Activated CD4-positive, alpha-beta T cell treated with anti-CD3 and anti-CD28 coated beads, Interleukin-2, amount 10 ng/mL, durations not matched to agents 7 days and 5 days (primary cell): ENCODE measurements around the gene ABR. TPM values are rescaled to one million over a fixed set of nuclear protein-coding genes. Genes with fewer than 3 reads are reported as not detected.

Experiments
- CTCF ChIA-PET: fragments of 350-600 bp; sonication (Branson Sonifier 250); formaldehyde crosslinking; loops from one replicate; lab custom pipeline; 2021; ENCODE audit warnings: antibody characterized with exemption; lab: Charles Lee
- POLR2A ChIA-PET: fragments of 350-600 bp; sonication (Branson Sonifier 250); formaldehyde crosslinking; loops from one replicate; lab custom pipeline; 2021; ENCODE audit warnings: antibody characterized with exemption; lab: Charles Lee
- DNase-seq: peaks from one replicate; pipeline ENCODE4 v3.0.0-alpha.2; 2020
- H3K27ac Mint-ChIP-seq: one replicate; pipeline ENCODE4 v1.8.0; 2021; ENCODE audit warnings: mild to moderate bottlenecking, moderate library complexity, mixed read lengths
- H3K27me3 Mint-ChIP-seq: one replicate; pipeline ENCODE4 v1.8.0; 2021; ENCODE audit warnings: mixed read lengths
- H3K36me3 Mint-ChIP-seq: one replicate; pipeline ENCODE4 v1.8.0; 2021; ENCODE audit warnings: low read depth, mixed read lengths
- H3K4me1 Mint-ChIP-seq: one replicate; pipeline ENCODE4 v1.8.0; 2021; ENCODE audit warnings: mixed read lengths
- H3K4me3 Mint-ChIP-seq: one replicate; pipeline ENCODE4 v1.8.0; 2021; ENCODE audit warnings: mild to moderate bottlenecking, moderate library complexity, mixed read lengths
- H3K9me3 Mint-ChIP-seq: one replicate; pipeline ENCODE4 v1.8.0; 2021; ENCODE audit warnings: mixed read lengths
- total RNA-seq, 2 experiments: library from RNA; stranded (reverse); gene quantifications; one replicate each; pipeline ENCODE4 v1.2.3, GENCODE V29; 2021

The ABR gene
- total RNA-seq, 2 experiments from 2014 or later: 145 to 163 TPM

GRCh38 chr17:1022278-1023024, 157.3 kb downstream of the ABR start:
- H3K27me3 Mint-ChIP-seq: no peaks in the 10 kb centered on the region
- ChIA-PET POLR2A (no interaction called here), CTCF (no interaction called here)
- H3K4me1 Mint-ChIP-seq: no peaks in the 10 kb centered on the region
- H3K36me3 Mint-ChIP-seq: peaks cover 5% of the 10 kb centered on the region
- H3K27ac Mint-ChIP-seq: no peak overlapping the region
- no peak for DNase-seq
- H3K4me3 Mint-ChIP-seq: no peak overlapping the region
- H3K9me3 Mint-ChIP-seq: no peaks in the 10 kb centered on the region

- no peaks in the 10 kb centered on the region for H3K27me3 Mint-ChIP-seq
- peaks cover 5% of the 10 kb centered on the region for H3K36me3 Mint-ChIP-seq
- no peaks in the 10 kb centered on the region for H3K4me1 Mint-ChIP-seq
- H3K4me3 Mint-ChIP-seq: no peak overlapping the region
- CTCF ChIA-PET: no interaction called here
- no peak overlapping the region for H3K27ac Mint-ChIP-seq
- DNase-seq: no peak
- POLR2A ChIA-PET: no interaction called here
- H3K9me3 Mint-ChIP-seq: no peaks in the 10 kb centered on the region
Observed at GRCh38 chr17:1021147-1021546, 158.6 kb downstream of the ABR start.

GRCh38 chr17:1019451-1019850, 160.3 kb downstream of the ABR start:
- Mint-ChIP-seq H3K27ac (no peak overlapping the region), H3K4me3 (no peak overlapping the region), H3K9me3 (no peaks in the 10 kb centered on the region), H3K4me1 (no peaks in the 10 kb centered on the region), H3K27me3 (no peaks in the 10 kb centered on the region), H3K36me3 (peaks cover 2% of the 10 kb centered on the region)
- DNase-seq: no peak
- CTCF ChIA-PET: no interaction called here
- POLR2A ChIA-PET: no interaction called here

GRCh38 chr17:1018547-1018946, 161.2 kb downstream of the ABR start:
- H3K4me1 Mint-ChIP-seq: no peaks in the 10 kb centered on the region
- no peak overlapping the region for H3K4me3 Mint-ChIP-seq
- H3K9me3 Mint-ChIP-seq: no peaks in the 10 kb centered on the region
- H3K27me3 Mint-ChIP-seq: no peaks in the 10 kb centered on the region
- no peak overlapping the region for H3K27ac Mint-ChIP-seq
- POLR2A ChIA-PET: no interaction called here
- H3K36me3 Mint-ChIP-seq: peaks cover 2% of the 10 kb centered on the region
- CTCF ChIA-PET: no interaction called here
- DNase-seq: no peak

GRCh38 chr17:1013729-1014090, 166.1 kb downstream of the ABR start:
- ChIA-PET CTCF (no interaction called here), POLR2A (no interaction called here)
- Mint-ChIP-seq H3K27me3 (no peaks in the 10 kb centered on the region), H3K4me1 (no peaks in the 10 kb centered on the region), H3K27ac (no peak overlapping the region), H3K36me3 (peaks cover 5% of the 10 kb centered on the region), H3K4me3 (no peak overlapping the region), H3K9me3 (no peaks in the 10 kb centered on the region)
- no peak for DNase-seq

GRCh38 chr17:1012823-1013728, 166.7 kb downstream of the ABR start:
- Mint-ChIP-seq H3K4me1 (no peaks in the 10 kb centered on the region), H3K4me3 (no peak overlapping the region), H3K27ac (no peak overlapping the region), H3K9me3 (no peaks in the 10 kb centered on the region), H3K36me3 (peaks cover 5% of the 10 kb centered on the region), H3K27me3 (no peaks in the 10 kb centered on the region)
- ChIA-PET CTCF (no interaction called here), POLR2A (no interaction called here)
- no peak for DNase-seq

- no peak overlapping the region for H3K4me3 Mint-ChIP-seq
- peaks cover 5% of the 10 kb centered on the region for H3K36me3 Mint-ChIP-seq
- peak overlapping the region; percentile 36 for H3K27ac Mint-ChIP-seq
Observed at GRCh38 chr17:1011760-1012735, 167.7 kb downstream of the ABR start.

GRCh38 chr17:1011138-1011537, 168.6 kb downstream of the ABR start:
- ChIA-PET POLR2A (no interaction called here), CTCF (interaction anchor here (1.4 kb wide), 1 partner anchor 12 kb away, joined by 3 read pairs; no protein-coding TSS in a partner anchor)
- peaks cover 5% of the 10 kb centered on the region for H3K36me3 Mint-ChIP-seq
- H3K4me1 Mint-ChIP-seq: no peaks in the 10 kb centered on the region
- H3K4me3 Mint-ChIP-seq: no peak overlapping the region
- H3K27ac Mint-ChIP-seq: no peak overlapping the region
- no peak for DNase-seq
- H3K9me3 Mint-ChIP-seq: no peaks in the 10 kb centered on the region
- no peaks in the 10 kb centered on the region for H3K27me3 Mint-ChIP-seq

More at GRCh38 chr17:1011760-1012735, 167.7 kb downstream of the ABR start:
- ChIA-PET CTCF (interaction anchor here (1.0 to 1.4 kb wide), 2 partner anchors 13 to 15 kb away, joined by 3 read pairs; partner anchors contain the start of gene TIMM22), POLR2A (no interaction called here)
- no peaks in the 10 kb centered on the region for H3K4me1 Mint-ChIP-seq
- H3K27me3 Mint-ChIP-seq: no peaks in the 10 kb centered on the region
- H3K9me3 Mint-ChIP-seq: no peaks in the 10 kb centered on the region
- DNase-seq: no peak

- ChIA-PET CTCF (interaction anchor here (1.4 kb wide), 1 partner anchor 11 kb away, joined by 3 read pairs; no protein-coding TSS in a partner anchor), POLR2A (no interaction called here)
- no peak overlapping the region for H3K4me3 Mint-ChIP-seq
- H3K27ac Mint-ChIP-seq: no peak overlapping the region
- H3K4me1 Mint-ChIP-seq: peaks cover 3% of the 10 kb centered on the region
- H3K36me3 Mint-ChIP-seq: peaks cover 7% of the 10 kb centered on the region
- no peak for DNase-seq
- H3K9me3 Mint-ChIP-seq: no peaks in the 10 kb centered on the region
- no peaks in the 10 kb centered on the region for H3K27me3 Mint-ChIP-seq
Observed at GRCh38 chr17:1010586-1010985, 169.2 kb downstream of the ABR start.

- ChIA-PET CTCF (no interaction called here), POLR2A (no interaction called here)
- Mint-ChIP-seq H3K27me3 (no peaks in the 10 kb centered on the region), H3K4me3 (no peak overlapping the region), H3K36me3 (peaks cover 9% of the 10 kb centered on the region), H3K4me1 (peaks cover 8% of the 10 kb centered on the region), H3K9me3 (no peaks in the 10 kb centered on the region), H3K27ac (no peak overlapping the region)
- DNase-seq: no peak
Observed at GRCh38 chr17:1010086-1010450, 169.7 kb downstream of the ABR start.

GRCh38 chr17:1009229-1010085, 170.3 kb downstream of the ABR start:
- no peak overlapping the region for H3K4me3 Mint-ChIP-seq
- POLR2A ChIA-PET: no interaction called here
- H3K27me3 Mint-ChIP-seq: no peaks in the 10 kb centered on the region
- peaks cover 11% of the 10 kb centered on the region for H3K36me3 Mint-ChIP-seq
- H3K9me3 Mint-ChIP-seq: no peaks in the 10 kb centered on the region
- peaks cover 10% of the 10 kb centered on the region for H3K4me1 Mint-ChIP-seq
- CTCF ChIA-PET: no interaction called here
- no peak overlapping the region for H3K27ac Mint-ChIP-seq
- no peak for DNase-seq
